Osteocyte (in vitro differentiated cells): ENCODE results near the gene TENM3. TPM values are rescaled to one million over a fixed set of nuclear protein-coding genes. Genes with fewer than 3 reads are reported as not detected.

ENCODE experiments used
- DNase-seq: peaks from one replicate; pipeline ENCODE4 v3.0.0; 2021; ENCODE audit warnings: mixed read lengths; ENCODE audit not compliant: unreplicated experiment; ENCODE audit errors: extremely low spot score
- H3K27ac Mint-ChIP-seq: one replicate; pipeline ENCODE4 v1.8.0; 2021; ENCODE audit warnings: mild to moderate bottlenecking, mixed read lengths; ENCODE audit not compliant: unreplicated experiment
- H3K27me3 Mint-ChIP-seq: one replicate; pipeline ENCODE4 v1.8.0; 2021; ENCODE audit warnings: mixed read lengths; ENCODE audit not compliant: unreplicated experiment
- H3K36me3 Mint-ChIP-seq: one replicate; pipeline ENCODE4 v1.8.0; 2021; ENCODE audit warnings: mixed read lengths; ENCODE audit not compliant: unreplicated experiment
- H3K4me1 Mint-ChIP-seq: one replicate; pipeline ENCODE4 v1.8.0; 2021; ENCODE audit warnings: mixed read lengths; ENCODE audit not compliant: unreplicated experiment
- H3K4me3 Mint-ChIP-seq: one replicate; pipeline ENCODE4 v1.8.0; 2021; ENCODE audit warnings: mild to moderate bottlenecking, moderate library complexity, mixed read lengths; ENCODE audit not compliant: unreplicated experiment
- H3K9me3 Mint-ChIP-seq: one replicate; pipeline ENCODE4 v1.8.0; 2021; ENCODE audit warnings: mixed read lengths; ENCODE audit not compliant: unreplicated experiment
- CTCF ChIP-seq: fragments of 200-600 bp; sonication (generic); IDR thresholded peaks from 2 replicates; pipeline ENCODE4 v1.5.0; 2021; ENCODE audit warnings: antibody characterized with exemption, mild to moderate bottlenecking, moderate library complexity
- total RNA-seq: library from RNA; stranded (reverse); gene quantifications from 2 replicates; pipeline ENCODE4 v1.2.1, GENCODE V29; 2021

TENM3 gene
- total RNA-seq, 1 donor from 2014 or later: 78.3 TPM

- peaks cover 10% of the 10 kb centered on the region for H3K36me3 Mint-ChIP-seq
- peaks cover 8% of the 10 kb centered on the region for H3K9me3 Mint-ChIP-seq
- H3K27ac Mint-ChIP-seq: no peak overlapping the region
- peaks cover 9% of the 10 kb centered on the region for H3K4me1 Mint-ChIP-seq
- no peaks in the 10 kb centered on the region for H3K27me3 Mint-ChIP-seq
- no peak for TF ChIP-seq CTCF
- DNase-seq: no peak
- H3K4me3 Mint-ChIP-seq: no peak overlapping the region
These were observed 94.9 kb downstream of the TENM3 start for GRCh38 chr4:182338063-182338462.

- TF ChIP-seq CTCF: no peak
- no peak for DNase-seq
- H3K27me3 Mint-ChIP-seq: no peaks in the 10 kb centered on the region
- peaks cover 8% of the 10 kb centered on the region for H3K9me3 Mint-ChIP-seq
- no peak overlapping the region for H3K27ac Mint-ChIP-seq
- H3K4me3 Mint-ChIP-seq: no peak overlapping the region
- peaks cover 9% of the 10 kb centered on the region for H3K4me1 Mint-ChIP-seq
- H3K36me3 Mint-ChIP-seq: peaks cover 10% of the 10 kb centered on the region
These were observed 95.5 kb downstream of the TENM3 start for GRCh38 chr4:182338746-182339145.

- Mint-ChIP-seq H3K4me1 (peaks cover 9% of the 10 kb centered on the region), H3K36me3 (peaks cover 10% of the 10 kb centered on the region), H3K27me3 (no peaks in the 10 kb centered on the region), H3K9me3 (peaks cover 8% of the 10 kb centered on the region), H3K27ac (no peak overlapping the region), H3K4me3 (no peak overlapping the region)
- no peak for TF ChIP-seq CTCF
- DNase-seq: no peak
These were observed 96.0 kb downstream of the TENM3 start for GRCh38 chr4:182339221-182339641.

- no peak for TF ChIP-seq CTCF
- Mint-ChIP-seq H3K27me3 (no peaks in the 10 kb centered on the region), H3K36me3 (peaks cover 5% of the 10 kb centered on the region), H3K4me1 (no peaks in the 10 kb centered on the region), H3K9me3 (no peaks in the 10 kb centered on the region), H3K27ac (no peak overlapping the region), H3K4me3 (no peak overlapping the region)
- no peak for DNase-seq
These were observed 100.3 kb downstream of the TENM3 start for GRCh38 chr4:182343453-182343852.

GRCh38 chr4:182344968-182345367 is 101.8 kb downstream of the TENM3 start:
- peaks cover 5% of the 10 kb centered on the region for H3K36me3 Mint-ChIP-seq
- no peaks in the 10 kb centered on the region for H3K4me1 Mint-ChIP-seq
- no peak for DNase-seq
- H3K9me3 Mint-ChIP-seq: no peaks in the 10 kb centered on the region
- H3K4me3 Mint-ChIP-seq: no peak overlapping the region
- no peak overlapping the region for H3K27ac Mint-ChIP-seq
- no peaks in the 10 kb centered on the region for H3K27me3 Mint-ChIP-seq
- no peak for TF ChIP-seq CTCF
